OCI-M1 (cell line): ENCODE measurements around the gene B9D2.

Experiments used
- DNase-seq: peaks from one replicate; lab custom pipeline; 2025; lab: John Stamatoyannopoulos, UW

B9D2 gene

GRCh38 chr19:41309180-41310032 lies 54.5 kb downstream of the B9D2 start:
- peak; percentile 64 for DNase-seq

GRCh38 chr19:41308450-41309179 lies 55.3 kb downstream of the B9D2 start:
- peak; percentile 97 for DNase-seq

- DNase-seq: no peak
Measured at GRCh38 chr19:41307954-41308449, 55.9 kb downstream of the B9D2 start.

- DNase-seq: peak; percentile 22
Measured at GRCh38 chr19:41307090-41307875, 56.7 kb downstream of the B9D2 start.

GRCh38 chr19:41305927-41306793 lies 57.8 kb downstream of the B9D2 start:
- no peak for DNase-seq

- DNase-seq: no peak
Measured at GRCh38 chr19:41304706-41305483, 59.1 kb downstream of the B9D2 start.
